ENCODE measurements around the gene TMEM196.

GRCh38 chr7:19681596-19681995, 91.8 kb downstream of the TMEM196 start:
- TF ChIP-seq MAX (IDR thresholded peaks at IDR 0.05) (no peak), CTCF (IDR thresholded peaks at IDR 0.05 in 2 of 3, conservative IDR thresholded peaks at IDR 0.05 in 1 of 3; ENCODE audit: borderline replicate concordance in 1 of 3, insufficient read depth in 1 of 3, low read depth in 2 of 3, low read length in 2 of 3) (no peak), EGR1 (IDR thresholded peaks at IDR 0.05; ENCODE audit: low read depth) (no peak), POLR2A (IDR thresholded peaks at IDR 0.05; ENCODE audit: borderline replicate concordance, extremely low read depth, insufficient read depth, insufficient read length) (no peak), EZH2 (IDR thresholded peaks at IDR 0.05) (no peak), REST (IDR thresholded peaks at IDR 0.05; ENCODE audit: low read depth) (no peak), EZH2phosphoT487 (IDR thresholded peaks at IDR 0.05; ENCODE audit: borderline replicate concordance) (no peak), FOSL1 (IDR thresholded peaks at IDR 0.05; ENCODE audit: low read depth) (no peak), TCF7L2 (IDR thresholded peaks at IDR 0.05; ENCODE audit: borderline replicate concordance, extremely low read depth, insufficient read depth, insufficient read length) (no peak), POLR2AphosphoS5 (IDR thresholded peaks at IDR 0.05; ENCODE audit: low read depth, low read length) (no peak), YY1 (IDR thresholded peaks at IDR 0.05; ENCODE audit: extremely low read depth, insufficient replicate concordance, low read depth, low read length) (no peak), SRF (IDR thresholded peaks at IDR 0.05; ENCODE audit: low read depth) (no peak)

Data from HCT116 (cell line).